Astrocyte of the cerebellum (primary cell): ENCODE measurements around the gene CLPTM1L.

Experiments
- DNase-seq: peaks from one replicate; pipeline ENCODE4 v3.0.0-alpha.2; 2011; ENCODE audit warnings: low read depth
- H3K4me3 ChIP-seq: 2 replicates; pipeline ENCODE4 v1.5.1; 2011; ENCODE audit warnings: mild to moderate bottlenecking, low read depth, low read length, moderate library complexity
- CTCF ChIP-seq: IDR thresholded peaks from 2 replicates; pipeline ENCODE4 v1.5.1; 2012; ENCODE audit warnings: low read length, low read depth, moderate library complexity, mild to moderate bottlenecking; ENCODE audit errors: missing control alignments
- in situ Hi-C: cut with HindIII; loops from 2 replicates; pipeline ENCODE4 v1.10.0; 2017; ENCODE audit warnings: low sequenced_read_pairs

The CLPTM1L gene

DNA sequence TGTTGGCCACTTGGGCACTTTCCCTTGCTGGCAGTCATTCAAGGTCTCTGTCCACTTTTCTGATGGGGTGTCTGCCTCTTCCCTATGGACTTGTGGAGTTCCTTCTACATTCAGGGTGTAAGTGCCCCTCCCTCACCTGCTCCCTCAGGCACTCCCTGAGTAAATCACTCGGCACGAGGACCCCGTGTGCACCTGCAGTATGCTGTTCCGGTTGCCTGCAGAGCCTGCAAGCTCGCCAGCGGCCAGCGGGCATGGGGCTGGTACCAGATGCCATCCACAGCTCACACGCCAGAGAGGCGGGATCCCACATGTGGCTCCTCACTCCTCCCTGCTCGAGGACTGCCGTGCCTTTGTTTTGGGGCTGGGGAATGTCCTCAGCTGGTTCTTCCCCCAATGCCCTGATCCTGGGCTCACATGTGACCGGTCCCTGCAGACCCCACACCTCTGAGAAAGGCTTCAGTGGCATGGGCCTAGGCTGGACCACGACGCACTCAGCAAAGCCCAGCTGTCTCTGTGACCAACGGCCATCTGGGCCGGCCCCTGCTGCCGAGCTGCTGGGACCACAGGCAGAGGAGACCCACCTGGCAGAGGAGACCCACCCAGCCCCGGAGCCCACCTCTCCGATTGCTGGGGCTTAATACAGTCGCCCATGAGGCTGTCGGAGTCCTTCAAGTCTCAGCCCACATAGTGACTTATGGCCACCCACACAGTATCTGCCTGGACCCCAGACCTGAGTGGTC lies 46.1 kb upstream of the CLPTM1L start:
- no peak for TF ChIP-seq CTCF
- DNase-seq, result no peak
- H3K4me3 ChIP-seq, result no peak overlapping the region
- in situ Hi-C loops, result no loop called here

- H3K4me3 ChIP-seq, result no peak overlapping the region
- no peak for DNase-seq
- in situ Hi-C loops, result no loop called here
- no peak for TF ChIP-seq CTCF
Measured at GRCh38 chr5:1390333-1390732, 45.4 kb upstream of the CLPTM1L start.

DNA sequence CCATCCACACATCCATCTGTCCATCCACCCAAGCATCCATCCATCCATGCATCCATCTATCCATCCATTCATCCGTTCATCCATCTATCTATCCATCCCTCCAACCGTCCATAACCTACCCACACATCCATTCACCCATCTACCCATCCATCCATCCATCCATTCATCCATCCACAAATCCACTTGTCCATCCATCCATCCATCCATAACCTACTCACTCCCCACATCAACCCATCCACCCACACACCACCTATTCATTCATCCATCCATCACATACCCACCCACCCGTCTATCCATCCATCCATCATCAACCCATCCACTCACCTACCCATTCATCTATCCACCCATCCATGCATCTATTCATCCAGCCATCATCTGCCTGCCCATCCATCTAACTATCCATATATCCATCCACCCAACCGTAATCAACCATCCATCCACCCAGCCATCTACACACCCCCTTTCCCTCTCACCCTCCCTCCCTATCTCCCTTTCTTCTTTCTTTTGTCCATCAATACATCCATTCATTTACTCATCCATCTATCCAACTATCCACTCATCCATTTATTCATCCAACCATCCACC lies 43.6 kb upstream of the CLPTM1L start:
- in situ Hi-C loops, result no loop called here
- no peak for DNase-seq
- TF ChIP-seq CTCF, result no peak

DNA sequence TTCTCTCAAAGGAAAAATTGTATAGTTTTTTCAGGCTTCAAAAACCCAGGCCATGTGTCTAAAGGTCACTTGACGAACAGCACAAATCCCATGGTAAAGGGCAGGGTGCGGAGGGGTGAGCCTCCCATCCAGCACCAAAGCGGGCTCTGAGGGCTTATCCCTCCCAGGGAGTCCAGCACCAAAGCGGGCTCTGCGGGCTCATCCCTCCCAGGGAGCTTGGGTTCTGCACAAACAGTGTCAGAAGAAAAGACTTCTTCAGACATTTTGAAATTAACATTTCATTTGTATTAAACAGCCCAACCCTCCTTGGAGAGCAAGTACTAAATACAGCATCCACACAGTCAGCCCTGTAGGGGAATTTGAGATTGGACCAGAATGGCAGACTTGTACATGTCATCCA lies 43.0 kb upstream of the CLPTM1L start:
- in situ Hi-C loops, result no loop called here
- H3K4me3 ChIP-seq, result no peak overlapping the region
- DNase-seq, result no peak
- no peak for TF ChIP-seq CTCF

More for the DNA sequence above, 43.6 kb upstream of the CLPTM1L start:
- no peak overlapping the region for H3K4me3 ChIP-seq

- in situ Hi-C loops, result no loop called here
- no peak for DNase-seq
- H3K4me3 ChIP-seq, result no peak overlapping the region
Measured at GRCh38 chr5:1387059-1387755, 42.3 kb upstream of the CLPTM1L start.

More at GRCh38 chr5:1387059-1387755, 42.3 kb upstream of the CLPTM1L start:
- TF ChIP-seq CTCF, result no peak
